Hepatocyte (in vitro differentiated cells): ENCODE data around the gene ZNF532. TPM values are rescaled to one million over a fixed set of nuclear protein-coding genes. Genes with fewer than 3 reads are reported as not detected.

Source experiments
- DNase-seq: peaks from one replicate; pipeline ENCODE4 v3.0.0-alpha.2; 2016; ENCODE audit warnings: low spot score
- H2AFZ ChIP-seq: fragments of 200-600 bp; sonication (generic); 2 replicates; pipeline ENCODE4 v1.6.0; 2016; ENCODE audit warnings: antibody characterized with exemption, mild to moderate bottlenecking
- H3K27ac ChIP-seq: fragments of 200-600 bp; sonication (generic); 2 replicates; pipeline ENCODE4 v1.5.1; 2016; ENCODE audit warnings: mild to moderate bottlenecking
- H3K27me3 ChIP-seq: fragments of 200-600 bp; sonication (generic); 2 replicates; pipeline ENCODE4 v1.6.1; 2016
- H3K36me3 ChIP-seq: fragments of 200-600 bp; sonication (generic); replicated peaks from 2 replicates; pipeline ENCODE4 v1.5.1; 2016; ENCODE audit warnings: low read depth; ENCODE audit not compliant: insufficient read depth
- H3K4me1 ChIP-seq: fragments of 200-600 bp; sonication (generic); 2 replicates; pipeline ENCODE4 v1.5.1; 2016; ENCODE audit warnings: mild to moderate bottlenecking, moderate library complexity; ENCODE audit not compliant: insufficient read depth
- H3K4me2 ChIP-seq: fragments of 200-600 bp; sonication (generic); 2 replicates; pipeline ENCODE4 v1.6.0; 2016
- H3K4me3 ChIP-seq: fragments of 200-600 bp; sonication (generic); 2 replicates; pipeline ENCODE4 v1.5.1; 2016; ENCODE audit warnings: mild to moderate bottlenecking
- H3K79me2 ChIP-seq: fragments of 200-600 bp; sonication (generic); 2 replicates; pipeline ENCODE4 v1.6.0; 2017; ENCODE audit warnings: mild to moderate bottlenecking
- H3K9me2 ChIP-seq: fragments of 200-600 bp; sonication (generic); replicated peaks from 2 replicates; pipeline ENCODE4 v1.6.0; 2017; ENCODE audit warnings: mild to moderate bottlenecking; ENCODE audit not compliant: insufficient read depth
- H3K9me3 ChIP-seq: fragments of 200-600 bp; sonication (generic); 2 replicates; pipeline ENCODE4 v1.5.1; 2016; ENCODE audit warnings: low read depth, mild to moderate bottlenecking
- H4K20me1 ChIP-seq: fragments of 200-600 bp; sonication (generic); 2 replicates; pipeline ENCODE4 v1.6.0; 2016; ENCODE audit warnings: mild to moderate bottlenecking; ENCODE audit not compliant: insufficient read depth, poor library complexity, severe bottlenecking
- CTCF ChIP-seq: fragments of 200-600 bp; sonication (generic); IDR thresholded peaks from 2 replicates; pipeline ENCODE4 v1.5.1; 2016; ENCODE audit warnings: antibody characterized with exemption, mild to moderate bottlenecking; ENCODE audit not compliant: poor library complexity
- EZH2 ChIP-seq: fragments of 200-600 bp; sonication (generic); IDR thresholded peaks from 2 replicates; pipeline ENCODE4 v1.6.1; 2016; ENCODE audit warnings: antibody characterized with exemption, mild to moderate bottlenecking, borderline replicate concordance
- EZH2phosphoT487 ChIP-seq: fragments of 200-600 bp; sonication (generic); IDR thresholded peaks from one replicate; pipeline ENCODE4 v1.6.1; 2018; ENCODE audit warnings: antibody characterized with exemption, mild to moderate bottlenecking, low read depth, moderate library complexity; ENCODE audit not compliant: unreplicated experiment, severe bottlenecking
- WGBS: methylation state at CpG from one replicate; pipeline ENCODE4 v1.1.6; 2016; ENCODE audit warnings: low lambda C conversion rate; ENCODE audit errors: missing lambda C conversion rate; 5-methylcytosine and 5-hydroxymethylcytosine counted together
- polyA plus RNA-seq: library from polyadenylated mRNA; unstranded; fragments of >200 nt; fragmentation: Nextera tagmentation; extraction: Ambion mirVana; gene quantifications from 2 replicates; pipeline ENCODE4 v1.2.1, GENCODE V29; 2016
- total RNA-seq: library from RNA; depleted of rRNA; stranded (reverse); fragments of >200 nt; gene quantifications from 2 replicates; pipeline ENCODE4 v1.2.3, GENCODE V29; 2014

The ZNF532 gene
- total and polyA plus RNA-seq, 2 experiments from 2014 or later: 15.9 to 36.5 TPM

GRCh38 chr18:58845928-58846724 lies 18.6 kb upstream of the ZNF532 start:
- Histone ChIP-seq H3K4me3 (no peak overlapping the region), H3K4me2 (no peak overlapping the region), H3K79me2 (no peaks in the 10 kb centered on the region), H2AFZ (no peak overlapping the region), H3K27ac (no peak overlapping the region), H3K36me3 (no peaks in the 10 kb centered on the region), H3K9me2 (no peaks in the 10 kb centered on the region), H3K27me3 (no peaks in the 10 kb centered on the region), H3K4me1 (no peaks in the 10 kb centered on the region), H4K20me1 (no peaks in the 10 kb centered on the region), H3K9me3 (no peaks in the 10 kb centered on the region)
- TF ChIP-seq EZH2phosphoT487 (no peak), CTCF (no peak), EZH2 (no peak)
- 88% methylated on average over 17 of the region's 17 CpGs for WGBS
- no peak for DNase-seq

- H4K20me1 ChIP-seq: no peaks in the 10 kb centered on the region
- peak overlapping the region; percentile 68 for H3K4me2 ChIP-seq
- H3K79me2 ChIP-seq: no peaks in the 10 kb centered on the region
- H3K27me3 ChIP-seq: no peaks in the 10 kb centered on the region
- H3K9me2 ChIP-seq: no peaks in the 10 kb centered on the region
- peak overlapping the region; percentile 51 for H2AFZ ChIP-seq
- 26% methylated on average over 28 of the region's 29 CpGs for WGBS
- H3K4me3 ChIP-seq: no peak overlapping the region
- H3K9me3 ChIP-seq: no peaks in the 10 kb centered on the region
- H3K4me1 ChIP-seq: no peaks in the 10 kb centered on the region
- H3K27ac ChIP-seq: peak overlapping the region; percentile 30
- TF ChIP-seq CTCF: no peak
- TF ChIP-seq EZH2phosphoT487: no peak
- no peak for TF ChIP-seq EZH2
- H3K36me3 ChIP-seq: no peaks in the 10 kb centered on the region
- DNase-seq: no peak
These were observed 17.1 kb upstream of the ZNF532 start for GRCh38 chr18:58847383-58848071.

GRCh38 chr18:58848685-58849084 lies 16.0 kb upstream of the ZNF532 start:
- DNase-seq: no peak
- no peaks in the 10 kb centered on the region for H3K27me3 ChIP-seq
- no peaks in the 10 kb centered on the region for H3K9me2 ChIP-seq
- WGBS: 90% methylated on average over 3 of the region's 3 CpGs
- TF ChIP-seq EZH2phosphoT487: no peak
- no peak for TF ChIP-seq EZH2
- no peak for TF ChIP-seq CTCF
- H3K27ac ChIP-seq: no peak overlapping the region
- H3K4me1 ChIP-seq: no peaks in the 10 kb centered on the region
- H3K9me3 ChIP-seq: no peaks in the 10 kb centered on the region
- no peak overlapping the region for H3K4me3 ChIP-seq
- no peaks in the 10 kb centered on the region for H3K36me3 ChIP-seq
- no peak overlapping the region for H3K4me2 ChIP-seq
- no peaks in the 10 kb centered on the region for H3K79me2 ChIP-seq
- H2AFZ ChIP-seq: no peak overlapping the region
- no peaks in the 10 kb centered on the region for H4K20me1 ChIP-seq
